Endometrium (tissue), 2 donors: ENCODE measurements around the gene RETSAT.
"Not testable (repeated sequence)": the region's sequence is repeated elsewhere in the genome, so short reads cannot be mapped to it uniquely, and the experiment has no call there.

Experiments
- FAIRE-seq: peaks from 2 replicates; lab custom pipeline; 2012; peaks lifted over from hg19 to GRCh38; lab: Jason Lieb, UNC
- donor health status: control.
- donor health status: control.

Gene RETSAT

DNA sequence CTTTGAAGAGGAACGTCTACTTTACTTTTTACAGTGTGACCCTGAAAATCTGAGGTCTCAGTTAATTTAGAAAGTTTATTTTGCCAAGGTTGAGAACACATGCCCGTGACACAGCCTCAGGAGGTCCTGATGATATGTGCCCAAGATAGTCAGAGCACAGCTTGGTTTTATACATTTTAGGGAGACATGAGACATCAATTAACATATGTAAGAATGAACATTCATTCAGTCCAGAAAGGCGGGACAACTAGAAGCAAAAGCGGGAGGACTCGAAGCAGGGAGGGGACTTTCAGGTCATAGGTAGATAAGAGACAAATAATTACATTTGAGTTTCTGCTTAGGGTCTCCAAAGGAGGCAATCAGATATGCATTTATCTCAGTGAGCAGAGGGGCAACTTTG is 23.9 kb upstream of the RETSAT start:
- no peak for FAIRE-seq

DNA sequence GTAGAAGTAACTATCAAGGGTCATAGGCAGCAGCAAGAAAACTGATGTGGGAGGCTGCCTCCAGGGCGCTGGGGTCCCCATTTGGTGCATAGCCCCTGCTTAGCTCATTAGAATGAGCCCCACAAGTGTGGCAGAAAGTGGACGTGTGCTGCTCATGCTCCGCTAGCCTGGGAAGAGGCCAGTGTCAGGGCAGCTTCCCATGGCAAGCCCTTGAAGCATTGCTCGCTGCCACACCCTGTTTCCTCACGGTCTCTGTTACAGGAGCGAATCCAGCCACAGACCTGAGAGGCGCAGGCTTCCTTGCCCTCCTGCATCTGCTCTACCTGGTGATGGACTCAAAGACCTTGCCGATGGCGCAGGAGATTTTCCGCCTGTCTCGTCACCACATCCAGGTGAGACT is 22.8 kb upstream of the RETSAT start:
- FAIRE-seq, result no peak

DNA sequence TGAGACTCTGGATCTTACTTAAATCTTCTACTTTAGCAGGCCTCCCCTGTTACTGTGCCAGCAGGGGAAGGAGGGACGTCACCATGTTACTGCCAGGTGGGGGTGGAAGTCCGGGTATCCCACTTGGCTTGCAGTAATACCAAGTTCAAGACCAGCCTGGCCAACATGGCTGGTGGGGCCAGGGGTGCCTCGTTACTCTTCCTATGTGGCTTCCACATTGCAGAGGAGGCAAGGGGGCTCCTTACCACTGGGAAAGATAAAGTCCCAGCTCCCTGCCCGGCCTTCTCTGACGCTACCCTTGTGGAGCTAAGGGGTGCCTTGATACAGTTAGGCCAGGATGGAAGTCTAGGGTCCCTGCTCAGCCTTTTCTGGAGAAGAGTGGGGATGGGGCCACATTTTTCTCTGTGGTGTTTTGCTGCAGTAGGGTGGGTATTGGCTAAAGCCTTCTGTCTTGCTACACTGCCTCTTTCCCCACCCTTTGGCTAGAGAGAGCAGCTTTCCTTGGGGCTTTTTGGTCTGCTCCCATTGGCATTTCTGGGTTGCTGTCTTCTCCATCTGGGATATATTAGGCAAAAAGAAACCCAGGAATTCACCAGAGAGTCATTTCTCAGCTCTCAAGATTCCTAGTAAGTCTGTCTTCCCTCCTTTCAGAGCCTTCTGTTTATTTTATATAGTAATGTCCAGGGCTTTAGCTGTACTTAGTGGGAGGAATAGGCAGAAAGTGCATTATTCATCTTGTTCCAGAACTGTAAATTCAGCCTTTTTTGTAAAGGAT is 22.1 kb upstream of the RETSAT start:
- no peak for FAIRE-seq

DNA sequence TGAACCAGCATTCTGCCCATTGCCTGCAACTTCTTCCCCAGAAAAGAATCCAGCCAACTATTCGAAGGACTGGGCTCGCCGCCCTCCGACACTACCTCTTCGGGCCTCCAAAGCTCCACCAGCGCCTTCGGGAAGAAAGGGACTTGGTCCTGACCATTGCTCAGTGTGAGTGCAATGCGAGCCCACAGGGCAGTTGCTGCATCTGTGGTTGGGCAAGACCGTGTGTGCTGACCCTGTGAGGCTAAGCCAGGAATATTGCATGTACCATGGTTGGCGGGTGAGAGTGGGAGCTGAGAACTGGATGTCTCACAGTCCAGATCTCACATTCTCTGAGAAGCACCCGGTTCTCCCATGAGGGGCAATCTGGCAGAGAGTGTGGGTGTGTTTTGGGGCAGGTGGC is 16.7 kb upstream of the RETSAT start:
- no peak for FAIRE-seq

DNA sequence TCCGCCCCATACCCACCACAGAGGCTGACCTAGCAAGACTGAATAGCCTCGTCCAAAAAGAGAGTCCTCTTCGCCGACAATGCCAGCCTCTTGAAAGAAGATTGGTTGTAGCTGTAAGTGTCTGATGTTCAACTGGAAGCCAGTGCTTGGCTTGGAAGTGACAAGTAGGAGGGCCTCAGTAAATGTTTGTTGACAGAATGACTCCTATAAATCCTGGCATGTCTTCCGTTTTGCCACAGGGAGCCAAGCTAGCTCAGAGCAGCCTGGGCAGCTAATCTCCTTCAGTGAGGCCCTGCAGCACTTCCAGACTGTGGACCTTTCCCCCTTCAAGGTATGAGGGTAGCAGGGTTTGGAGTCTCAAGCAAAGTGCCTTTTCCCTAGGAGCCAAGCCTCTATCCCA is 15.2 kb upstream of the RETSAT start:
- no peak for FAIRE-seq

DNA sequence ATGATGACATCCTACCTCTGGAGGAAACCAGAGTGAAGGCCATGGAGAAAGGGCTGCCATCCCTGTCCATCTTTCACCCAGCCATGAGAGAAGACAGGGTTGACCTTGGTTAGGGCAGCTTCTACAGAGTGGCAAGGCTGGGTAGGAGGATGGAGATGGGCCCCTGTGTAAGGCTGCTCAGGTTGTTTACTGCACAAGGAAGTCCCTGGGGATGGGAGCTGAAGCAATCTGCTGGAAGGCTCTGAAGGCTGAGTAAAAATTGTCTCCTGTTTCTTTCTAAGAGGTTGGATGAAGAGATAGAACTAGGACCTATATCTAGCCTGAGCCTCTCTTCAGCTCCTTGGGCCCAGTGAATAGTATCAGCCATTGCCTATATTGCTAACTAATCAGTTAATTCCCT is 14.6 kb upstream of the RETSAT start:
- FAIRE-seq, result no peak

DNA sequence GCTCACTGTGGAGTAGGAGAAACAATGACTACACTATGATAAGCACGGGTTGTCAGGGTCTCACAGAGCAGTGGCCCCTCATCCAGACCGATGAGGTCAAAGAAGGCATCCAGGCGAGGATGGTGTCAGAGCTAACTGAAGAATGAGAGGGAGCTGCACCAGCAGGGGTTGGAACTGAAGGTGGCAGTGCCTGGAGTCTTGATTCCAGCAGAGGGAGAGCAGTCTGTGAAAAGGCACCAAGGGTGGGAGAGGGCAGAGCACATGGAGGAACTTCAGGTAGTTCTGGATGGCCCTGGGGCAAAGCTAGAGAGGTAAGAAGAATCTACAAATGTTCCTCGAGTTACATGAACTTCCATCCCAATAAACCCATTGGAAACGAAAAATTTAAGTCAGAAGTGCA is 12.9 kb upstream of the RETSAT start:
- no peak for FAIRE-seq

DNA sequence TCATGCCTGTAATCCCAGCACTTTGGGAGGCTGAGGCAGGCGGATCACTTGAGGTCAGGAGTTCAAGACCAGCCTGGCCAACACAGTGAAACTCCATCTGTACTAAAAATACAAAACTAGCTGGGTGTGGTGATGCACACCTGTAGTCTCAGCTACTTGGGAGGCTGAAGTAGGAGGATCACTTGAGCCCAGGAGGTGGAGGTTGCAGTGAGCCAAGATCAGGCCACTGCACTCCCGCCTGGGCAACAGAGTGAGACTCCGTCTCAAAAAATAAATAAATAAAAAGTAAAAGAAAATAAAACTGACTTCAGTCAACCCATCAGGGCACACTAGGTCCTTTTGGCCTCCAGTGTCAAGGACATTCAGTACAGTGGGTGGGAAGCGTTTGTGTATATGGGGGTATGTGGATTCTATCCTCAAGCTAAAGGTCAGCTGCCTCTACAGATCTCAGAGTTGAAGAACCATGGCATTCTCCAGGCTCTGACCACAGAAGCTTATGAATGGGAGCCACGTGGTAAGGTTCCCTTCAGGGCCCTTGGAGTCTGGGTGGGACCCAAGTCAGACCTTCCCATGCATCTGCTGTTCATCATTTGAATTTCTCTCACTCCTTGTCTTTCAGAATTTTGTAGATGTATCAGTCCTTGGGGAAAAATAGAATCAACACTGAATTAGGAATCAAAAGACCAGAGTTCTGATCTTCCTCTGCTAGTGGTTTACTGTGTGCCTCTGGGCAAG is 8.5 kb upstream of the RETSAT start:
- FAIRE-seq, result not testable (repeated sequence)

DNA sequence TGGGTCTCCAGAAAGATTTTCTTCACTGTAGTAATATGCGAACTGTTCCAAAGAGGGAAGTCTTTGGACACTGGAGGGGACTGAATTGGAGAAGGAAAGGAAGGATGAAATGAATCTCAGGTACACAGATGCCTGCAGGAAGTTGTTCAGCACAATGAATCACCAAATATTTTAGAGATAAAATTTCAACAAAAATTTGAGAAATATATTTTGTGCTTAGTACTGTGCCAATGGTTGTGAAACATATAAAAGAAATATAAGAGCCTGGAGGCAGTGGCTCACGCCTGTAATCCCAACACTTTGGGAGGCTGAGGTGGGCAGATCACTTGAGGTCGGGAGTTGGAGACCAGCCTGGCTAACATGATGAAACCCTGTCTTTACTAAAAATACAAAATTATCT is 3.4 kb upstream of the RETSAT start:
- FAIRE-seq, result no peak

DNA sequence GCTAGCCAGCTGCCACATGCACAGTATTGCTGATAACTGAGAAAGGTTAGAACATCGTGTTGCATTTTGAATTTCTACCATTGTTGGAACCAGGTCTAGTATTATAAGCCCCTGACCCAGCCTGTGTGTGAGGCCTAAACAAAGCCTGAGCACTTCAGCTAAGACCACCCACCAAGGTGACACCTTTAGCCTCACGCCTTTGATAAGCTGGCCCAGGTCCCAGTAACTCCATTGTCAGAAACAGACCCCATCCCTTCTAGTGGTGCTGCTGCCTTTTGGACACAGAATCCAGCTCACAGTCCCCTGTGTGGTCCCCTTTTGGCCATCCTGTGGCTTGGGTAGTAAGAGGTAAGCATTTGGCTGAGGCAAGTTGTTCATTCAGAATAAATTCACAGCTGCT is 1.9 kb upstream of the RETSAT start:
- no peak for FAIRE-seq

DNA sequence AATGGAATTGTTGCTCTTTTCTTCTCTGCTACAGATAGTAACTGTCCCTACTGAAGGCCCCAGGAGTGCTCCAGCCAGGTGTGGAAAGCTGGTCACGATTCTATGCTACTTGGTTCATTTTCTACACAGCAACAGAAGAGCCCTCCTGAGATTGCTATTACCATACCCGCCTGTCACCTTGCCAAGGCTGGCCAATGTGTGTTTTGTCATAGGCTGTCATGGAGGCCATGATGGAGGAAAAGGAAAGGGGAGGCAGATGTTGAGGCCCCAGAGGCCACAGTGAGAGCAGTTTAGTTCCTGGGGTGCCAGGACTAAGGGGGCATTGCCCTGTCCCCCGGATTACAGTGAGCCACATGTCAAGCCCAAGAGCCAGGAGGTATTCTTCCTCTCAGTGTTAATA is 1.2 kb upstream of the RETSAT start:
- FAIRE-seq, result no peak

DNA sequence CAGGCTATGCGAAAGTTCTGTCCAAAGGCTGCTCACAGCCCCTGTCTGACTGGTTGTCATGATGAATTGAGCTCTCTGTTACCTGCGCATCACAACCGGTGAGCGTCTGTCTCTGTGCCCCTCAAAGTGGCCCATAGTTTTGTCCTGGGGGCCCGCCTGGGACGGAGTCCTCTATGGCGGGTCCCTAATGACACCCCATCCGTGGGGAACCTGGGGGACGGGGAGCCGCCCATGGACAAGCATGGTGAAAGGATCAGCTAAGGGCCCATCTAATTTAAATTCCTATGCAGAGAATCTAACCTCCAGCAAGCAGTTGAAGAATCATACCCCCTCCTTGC is 714 bp upstream of the RETSAT start:
- no peak for FAIRE-seq

DNA sequence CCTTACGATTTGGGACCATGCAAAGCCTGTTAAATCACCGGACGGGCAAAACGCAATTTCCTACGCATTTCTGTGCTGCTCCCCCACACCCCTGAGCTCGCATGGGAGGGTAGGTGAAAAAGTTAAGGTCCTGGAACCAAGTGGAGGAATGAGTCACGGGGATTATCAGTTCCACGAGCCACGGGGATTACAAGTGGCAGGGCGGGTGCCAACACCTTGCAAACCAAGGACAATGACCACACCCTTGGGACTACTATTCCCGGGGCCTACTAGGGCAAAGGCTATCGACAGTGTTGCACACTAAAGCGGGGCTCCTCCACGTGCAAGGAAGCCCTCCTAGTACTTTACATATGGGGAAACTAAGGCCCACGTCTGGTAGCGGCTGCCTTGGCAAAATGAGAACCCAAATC is 447 bp downstream of the RETSAT start:
- no peak for FAIRE-seq

DNA sequence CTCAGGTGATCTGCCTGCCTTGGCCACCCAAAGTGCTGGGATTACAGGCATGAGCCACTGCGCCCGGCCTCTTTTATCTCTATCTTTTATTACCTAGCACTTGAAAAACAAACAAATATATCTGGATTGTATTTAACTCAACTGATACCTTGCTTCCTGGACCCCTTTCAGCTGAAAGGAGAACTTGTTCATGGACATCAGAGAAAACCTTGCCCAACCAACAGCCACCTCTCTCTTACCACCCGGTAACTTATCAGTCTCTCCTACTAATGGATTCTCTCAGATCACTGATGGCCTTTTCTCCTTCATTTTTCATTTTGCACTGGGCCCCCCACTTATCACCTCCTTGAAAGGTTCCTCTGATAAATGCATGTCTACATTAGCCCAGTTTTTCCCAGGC is 6.7 kb downstream of the RETSAT start:
- no peak for FAIRE-seq

DNA sequence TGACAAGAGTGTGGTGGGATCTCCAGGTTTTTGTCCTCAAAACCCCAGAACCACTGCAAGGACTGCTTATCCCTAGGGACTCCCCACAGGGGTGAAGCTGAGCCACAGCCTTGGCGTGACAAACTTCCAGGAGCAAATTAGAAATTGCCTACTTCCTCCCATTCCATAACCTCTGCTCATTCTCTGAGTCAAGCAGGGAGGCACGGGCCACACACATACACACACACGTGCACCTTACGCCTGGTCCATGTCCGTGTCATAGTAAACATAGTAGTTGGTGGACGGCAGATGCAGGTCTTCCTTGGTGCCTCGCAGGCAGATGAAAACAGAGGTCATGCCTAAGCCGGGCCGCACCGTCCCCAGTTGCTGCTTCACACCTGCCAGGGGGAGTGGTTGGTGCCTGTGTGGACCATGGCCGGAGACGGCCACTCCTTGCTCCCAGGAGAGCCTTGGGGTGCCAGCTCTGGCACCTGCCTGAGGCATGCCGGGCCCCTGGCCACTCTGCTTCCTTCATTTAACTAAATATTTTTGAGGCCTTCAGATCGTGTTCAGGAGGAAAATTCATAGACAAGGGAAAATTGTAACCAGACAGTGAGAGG is 9.9 kb downstream of the RETSAT start:
- FAIRE-seq, result no peak

DNA sequence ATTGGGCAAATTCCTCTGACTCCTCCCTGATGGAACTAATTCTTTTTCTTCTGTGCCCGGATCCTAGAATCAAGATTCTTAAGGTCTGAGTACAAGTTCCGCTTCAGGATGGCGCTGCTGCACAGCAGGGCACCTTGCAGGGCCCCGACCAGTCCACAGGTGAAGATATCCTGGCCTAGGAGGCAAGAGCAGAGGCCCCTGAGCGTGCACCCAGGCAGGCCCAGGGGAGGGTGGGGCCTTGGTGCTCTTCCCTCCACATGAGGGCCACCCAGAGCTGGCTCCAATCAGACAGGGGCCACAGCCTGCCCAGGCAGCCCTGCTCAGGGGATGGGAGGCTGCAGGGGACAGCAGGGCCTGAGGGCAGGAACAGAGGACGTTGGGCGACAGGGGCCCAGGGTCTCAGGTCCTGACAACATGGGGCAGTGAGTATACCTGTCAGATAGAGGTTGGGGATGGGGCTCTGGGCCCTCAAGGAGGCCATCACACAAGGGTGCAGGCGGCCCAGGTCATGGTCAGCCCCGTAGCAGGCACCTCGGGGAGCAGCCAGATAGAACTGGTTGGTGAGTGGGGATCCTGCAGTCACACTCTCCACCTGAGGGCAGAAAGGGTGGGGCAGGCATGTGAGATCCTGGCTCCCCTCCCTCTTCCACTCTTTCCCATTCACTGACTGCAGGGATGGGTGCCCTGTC is 11.0 kb downstream of the RETSAT start:
- FAIRE-seq, result not testable (repeated sequence)

DNA sequence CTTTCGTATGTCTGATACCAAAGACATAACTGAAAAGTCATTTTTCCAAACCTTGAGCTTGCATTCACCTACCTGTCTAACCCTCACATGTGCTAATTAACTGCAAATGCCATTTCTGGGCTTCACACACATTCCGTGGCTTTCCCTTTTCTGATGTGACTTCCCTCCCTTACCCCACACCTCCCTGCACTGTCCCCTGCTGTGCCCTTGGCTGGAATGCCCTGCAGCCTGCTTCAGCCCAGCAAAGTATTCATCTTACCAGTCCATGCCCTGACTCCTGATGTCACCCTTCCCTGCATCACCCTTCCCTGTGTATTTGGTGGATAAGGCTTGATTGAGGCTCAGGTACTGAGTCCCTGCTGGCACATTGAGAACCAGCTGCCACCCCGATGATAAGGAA is 12.2 kb downstream of the RETSAT start:
- FAIRE-seq, result no peak

DNA sequence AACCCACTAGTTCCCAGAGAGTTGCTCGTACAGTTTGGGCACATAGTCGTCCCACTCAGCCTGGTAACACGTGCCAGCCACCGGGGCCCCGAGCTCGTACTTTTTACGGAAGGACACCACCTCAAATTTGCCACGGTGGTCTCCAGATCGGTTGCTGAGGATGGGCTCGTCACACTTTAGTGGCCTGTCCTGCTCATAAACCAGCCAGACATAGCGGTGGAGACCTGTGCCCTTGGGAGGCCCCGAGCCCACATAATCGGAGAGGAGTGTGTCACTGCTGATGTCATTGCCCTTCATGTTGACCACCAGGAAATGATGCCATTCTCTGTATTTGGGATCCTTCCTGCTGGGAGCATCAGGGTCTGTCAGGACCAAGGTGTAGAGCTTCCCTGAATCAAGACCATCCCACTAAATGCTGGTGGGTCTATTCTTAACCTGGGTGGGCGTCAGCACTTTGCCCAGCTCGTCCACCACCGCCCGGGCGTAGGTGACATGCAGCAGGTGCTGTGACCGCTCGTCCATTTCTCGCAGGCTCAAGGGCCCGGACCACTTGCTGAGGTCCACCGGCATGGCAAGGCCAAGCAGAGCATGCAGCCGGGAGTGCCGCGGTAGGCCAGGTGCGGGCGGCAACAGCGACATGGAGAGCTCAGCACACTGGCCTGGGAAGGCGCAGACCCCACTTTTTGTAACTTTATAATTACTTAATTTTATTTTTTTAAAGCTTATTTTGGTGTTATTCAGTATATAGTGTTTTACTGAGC is 12.9 kb downstream of the RETSAT start:
- no peak for FAIRE-seq

DNA sequence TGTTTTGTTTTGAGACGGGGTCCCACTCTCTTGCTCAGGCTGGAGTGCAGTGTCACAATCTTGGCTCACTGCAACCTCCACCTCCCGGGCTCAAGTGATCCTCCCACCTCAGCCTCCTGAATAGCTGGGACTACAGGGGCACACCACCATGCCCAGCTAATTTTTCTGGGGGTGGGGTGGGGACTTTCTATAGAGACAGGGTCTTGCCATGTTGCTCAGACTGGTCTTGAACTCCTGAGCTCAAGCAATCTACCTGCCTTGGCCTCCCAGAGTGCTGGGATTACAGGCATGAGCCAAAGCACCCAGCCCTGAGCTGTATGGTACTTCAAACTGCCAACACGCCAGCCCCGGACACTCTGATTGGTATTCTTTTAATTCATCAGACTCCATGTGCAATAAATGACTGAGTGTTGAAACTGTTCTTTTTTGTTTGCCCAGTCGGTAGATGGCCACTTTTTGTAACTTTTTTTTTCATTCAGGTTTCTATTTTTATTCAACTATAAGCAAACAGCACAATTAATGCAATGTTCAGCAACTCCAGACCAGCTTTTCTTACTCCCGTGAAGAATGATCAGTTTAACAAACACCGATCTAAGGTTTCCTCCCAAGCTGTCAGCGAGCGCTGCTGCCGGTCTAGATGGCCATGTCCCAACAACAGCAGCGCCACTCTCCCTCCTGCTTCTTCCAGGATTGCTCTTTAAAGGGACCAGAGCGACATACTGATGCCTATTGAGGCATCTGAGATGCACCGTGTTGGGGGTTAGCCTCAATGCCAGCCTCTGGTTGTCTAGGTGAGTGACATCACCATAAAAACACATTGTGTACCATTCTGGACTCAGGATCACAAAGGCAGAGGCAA is 14.1 kb downstream of the RETSAT start:
- FAIRE-seq, result no peak

DNA sequence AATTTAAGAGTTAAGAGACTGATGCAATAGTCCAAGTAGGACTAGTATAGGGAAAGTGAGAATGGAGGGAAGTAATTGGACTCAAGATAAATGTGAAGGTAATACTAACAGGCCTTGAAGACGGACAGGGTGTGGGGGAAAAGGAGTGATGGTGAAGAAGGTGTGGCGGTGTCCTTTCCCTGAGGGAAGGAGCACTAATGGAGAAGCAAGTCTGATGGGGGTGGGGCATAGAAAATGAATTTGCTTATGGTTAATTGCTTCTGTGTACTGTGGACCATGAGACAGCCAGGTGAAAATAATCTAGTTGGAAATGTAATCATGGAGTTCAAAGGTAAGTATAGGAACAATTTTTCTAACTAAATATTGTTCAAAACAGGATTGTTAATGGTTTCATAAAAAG is 19.4 kb downstream of the RETSAT start:
- no peak for FAIRE-seq

DNA sequence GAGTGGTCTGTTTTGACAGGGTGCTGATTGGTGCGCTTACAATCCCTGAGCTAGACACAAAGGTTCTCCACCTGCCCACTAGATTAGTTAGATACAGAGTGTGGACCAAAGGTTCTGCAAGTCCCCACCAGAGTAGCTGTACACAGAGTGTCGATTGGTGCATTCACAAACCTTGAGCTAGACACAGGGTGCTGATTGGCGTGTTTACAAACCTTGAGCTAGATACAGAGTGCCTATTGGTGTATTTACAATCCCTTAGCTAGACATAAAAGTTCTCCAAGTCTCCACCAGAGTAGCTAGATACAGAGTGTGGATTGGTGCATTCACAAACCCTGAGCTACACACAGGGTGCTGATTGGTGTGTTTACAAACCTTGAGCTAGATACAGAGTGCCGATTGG is 20.5 kb downstream of the RETSAT start:
- not testable (repeated sequence) for FAIRE-seq
